Hepatocyte (in vitro differentiated cells): ENCODE results near the gene SLAIN1. TPM values are rescaled to one million over a fixed set of nuclear protein-coding genes. Genes with fewer than 3 reads are reported as not detected.

Experiments
- DNase-seq: peaks from one replicate; pipeline ENCODE4 v3.0.0-alpha.2; 2016; ENCODE audit warnings: low spot score
- H2AFZ ChIP-seq: fragments of 200-600 bp; sonication (generic); 2 replicates; pipeline ENCODE4 v1.6.0; 2016; ENCODE audit warnings: antibody characterized with exemption, mild to moderate bottlenecking
- H3K27ac ChIP-seq: fragments of 200-600 bp; sonication (generic); 2 replicates; pipeline ENCODE4 v1.5.1; 2016; ENCODE audit warnings: mild to moderate bottlenecking
- H3K27me3 ChIP-seq: fragments of 200-600 bp; sonication (generic); 2 replicates; pipeline ENCODE4 v1.6.1; 2016
- H3K36me3 ChIP-seq: fragments of 200-600 bp; sonication (generic); replicated peaks from 2 replicates; pipeline ENCODE4 v1.5.1; 2016; ENCODE audit warnings: low read depth; ENCODE audit not compliant: insufficient read depth
- H3K4me1 ChIP-seq: fragments of 200-600 bp; sonication (generic); 2 replicates; pipeline ENCODE4 v1.5.1; 2016; ENCODE audit warnings: mild to moderate bottlenecking, moderate library complexity; ENCODE audit not compliant: insufficient read depth
- H3K4me2 ChIP-seq: fragments of 200-600 bp; sonication (generic); 2 replicates; pipeline ENCODE4 v1.6.0; 2016
- H3K4me3 ChIP-seq: fragments of 200-600 bp; sonication (generic); 2 replicates; pipeline ENCODE4 v1.5.1; 2016; ENCODE audit warnings: mild to moderate bottlenecking
- H3K79me2 ChIP-seq: fragments of 200-600 bp; sonication (generic); 2 replicates; pipeline ENCODE4 v1.6.0; 2017; ENCODE audit warnings: mild to moderate bottlenecking
- H3K9me2 ChIP-seq: fragments of 200-600 bp; sonication (generic); replicated peaks from 2 replicates; pipeline ENCODE4 v1.6.0; 2017; ENCODE audit warnings: mild to moderate bottlenecking; ENCODE audit not compliant: insufficient read depth
- H3K9me3 ChIP-seq: fragments of 200-600 bp; sonication (generic); 2 replicates; pipeline ENCODE4 v1.5.1; 2016; ENCODE audit warnings: low read depth, mild to moderate bottlenecking
- H4K20me1 ChIP-seq: fragments of 200-600 bp; sonication (generic); 2 replicates; pipeline ENCODE4 v1.6.0; 2016; ENCODE audit warnings: mild to moderate bottlenecking; ENCODE audit not compliant: insufficient read depth, poor library complexity, severe bottlenecking
- EZH2 ChIP-seq: fragments of 200-600 bp; sonication (generic); IDR thresholded peaks from 2 replicates; pipeline ENCODE4 v1.6.1; 2016; ENCODE audit warnings: antibody characterized with exemption, mild to moderate bottlenecking, borderline replicate concordance
- EZH2phosphoT487 ChIP-seq: fragments of 200-600 bp; sonication (generic); IDR thresholded peaks from one replicate; pipeline ENCODE4 v1.6.1; 2018; ENCODE audit warnings: antibody characterized with exemption, mild to moderate bottlenecking, low read depth, moderate library complexity; ENCODE audit not compliant: unreplicated experiment, severe bottlenecking
- WGBS: methylation state at CpG from one replicate; pipeline ENCODE4 v1.1.6; 2016; ENCODE audit warnings: low lambda C conversion rate; ENCODE audit errors: missing lambda C conversion rate; 5-methylcytosine and 5-hydroxymethylcytosine counted together
- polyA plus RNA-seq: library from polyadenylated mRNA; unstranded; fragments of >200 nt; fragmentation: Nextera tagmentation; extraction: Ambion mirVana; gene quantifications from 2 replicates; pipeline ENCODE4 v1.2.1, GENCODE V29; 2016
- total RNA-seq: library from RNA; depleted of rRNA; stranded (reverse); fragments of >200 nt; gene quantifications from 2 replicates; pipeline ENCODE4 v1.2.3, GENCODE V29; 2014
- TF ChIP-seq, protein P1 (sequence below): fragments of 200-600 bp; sonication (generic); IDR thresholded peaks from 2 replicates; pipeline ENCODE4 v1.5.1; 2016; ENCODE audit warnings: antibody characterized with exemption, mild to moderate bottlenecking; ENCODE audit not compliant: poor library complexity

The SLAIN1 gene
- total and polyA plus RNA-seq, 2 experiments from 2014 or later, result 6.0 to 19.5 TPM

GRCh38 chr13:77751513-77752456 lies 54.3 kb downstream of the SLAIN1 start:
- Histone ChIP-seq H4K20me1 (no peaks in the 10 kb centered on the region), H3K4me3 (no peak overlapping the region), H3K27ac (no peak overlapping the region), H3K9me3 (no peaks in the 10 kb centered on the region), H3K27me3 (no peaks in the 10 kb centered on the region), H3K79me2 (no peaks in the 10 kb centered on the region), H3K9me2 (no peaks in the 10 kb centered on the region), H2AFZ (no peak overlapping the region), H3K36me3 (no peaks in the 10 kb centered on the region), H3K4me1 (no peaks in the 10 kb centered on the region), H3K4me2 (no peak overlapping the region)
- TF ChIP-seq, protein P1, sequence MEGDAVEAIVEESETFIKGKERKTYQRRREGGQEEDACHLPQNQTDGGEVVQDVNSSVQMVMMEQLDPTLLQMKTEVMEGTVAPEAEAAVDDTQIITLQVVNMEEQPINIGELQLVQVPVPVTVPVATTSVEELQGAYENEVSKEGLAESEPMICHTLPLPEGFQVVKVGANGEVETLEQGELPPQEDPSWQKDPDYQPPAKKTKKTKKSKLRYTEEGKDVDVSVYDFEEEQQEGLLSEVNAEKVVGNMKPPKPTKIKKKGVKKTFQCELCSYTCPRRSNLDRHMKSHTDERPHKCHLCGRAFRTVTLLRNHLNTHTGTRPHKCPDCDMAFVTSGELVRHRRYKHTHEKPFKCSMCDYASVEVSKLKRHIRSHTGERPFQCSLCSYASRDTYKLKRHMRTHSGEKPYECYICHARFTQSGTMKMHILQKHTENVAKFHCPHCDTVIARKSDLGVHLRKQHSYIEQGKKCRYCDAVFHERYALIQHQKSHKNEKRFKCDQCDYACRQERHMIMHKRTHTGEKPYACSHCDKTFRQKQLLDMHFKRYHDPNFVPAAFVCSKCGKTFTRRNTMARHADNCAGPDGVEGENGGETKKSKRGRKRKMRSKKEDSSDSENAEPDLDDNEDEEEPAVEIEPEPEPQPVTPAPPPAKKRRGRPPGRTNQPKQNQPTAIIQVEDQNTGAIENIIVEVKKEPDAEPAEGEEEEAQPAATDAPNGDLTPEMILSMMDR, result peak; percentile 81
- no peak for TF ChIP-seq EZH2phosphoT487
- peak; percentile 65 for DNase-seq
- WGBS, result 63% methylated on average over 5 of the region's 5 CpGs

DNA sequence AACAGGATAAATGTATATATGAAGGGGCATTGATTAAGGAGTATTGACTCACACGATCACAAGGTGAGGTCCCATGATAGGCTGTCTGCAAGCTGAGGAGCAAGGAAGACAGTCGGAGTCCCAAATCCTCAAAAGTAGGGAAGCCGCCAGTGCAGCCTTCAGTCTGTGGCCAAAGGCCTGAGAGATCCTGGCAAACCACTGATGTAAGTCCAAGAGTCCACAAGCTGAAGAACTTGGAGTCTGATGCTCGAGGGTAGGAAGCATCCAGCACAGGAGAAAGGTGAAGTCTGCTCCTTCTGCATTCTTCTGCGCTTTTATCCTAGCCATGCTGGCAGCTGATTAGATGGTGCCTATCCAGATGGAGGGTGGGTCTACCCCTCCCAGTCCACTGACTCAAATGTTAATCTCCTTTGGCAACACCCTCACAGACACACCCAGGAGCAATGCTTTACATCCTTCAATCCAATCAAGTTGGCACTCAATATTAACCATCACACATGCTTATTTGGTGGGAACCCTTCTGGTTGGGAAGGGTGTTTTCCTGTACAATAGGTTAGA lies 55.1 kb downstream of the SLAIN1 start:
- H3K9me3 ChIP-seq, result no peaks in the 10 kb centered on the region
- H3K9me2 ChIP-seq, result no peaks in the 10 kb centered on the region
- TF ChIP-seq EZH2 (no peak), EZH2phosphoT487 (no peak)
- TF ChIP-seq, protein P1, result no peak
- H3K4me2 ChIP-seq, result no peak overlapping the region
- H4K20me1 ChIP-seq, result no peaks in the 10 kb centered on the region
- no peak overlapping the region for H3K27ac ChIP-seq
- no peaks in the 10 kb centered on the region for H3K36me3 ChIP-seq
- no peaks in the 10 kb centered on the region for H3K4me1 ChIP-seq
- WGBS, result 88% methylated on average over 5 of the region's 5 CpGs
- H3K4me3 ChIP-seq, result no peak overlapping the region
- no peak overlapping the region for H2AFZ ChIP-seq
- no peaks in the 10 kb centered on the region for H3K79me2 ChIP-seq
- DNase-seq, result no peak
- H3K27me3 ChIP-seq, result no peaks in the 10 kb centered on the region

DNA sequence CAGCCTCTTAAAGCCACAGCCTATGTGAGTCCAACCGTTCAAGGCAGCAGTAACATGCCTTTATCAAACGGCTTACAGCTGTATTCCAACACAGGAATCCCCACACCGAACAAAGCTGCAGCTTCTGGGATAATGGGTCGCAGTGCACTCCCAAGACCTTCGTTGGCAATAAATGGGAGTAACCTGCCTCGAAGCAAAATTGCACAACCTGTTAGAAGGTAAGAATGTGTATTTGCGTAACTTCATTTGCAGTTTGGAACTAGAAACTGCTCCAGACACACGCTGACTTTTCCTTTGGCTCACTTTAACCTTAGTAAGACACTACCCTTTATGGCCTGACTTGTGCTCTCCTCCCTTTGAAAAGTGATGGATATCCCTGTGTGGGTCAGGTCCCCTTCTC lies 63.4 kb downstream of the SLAIN1 start:
- no peak overlapping the region for H3K4me2 ChIP-seq
- TF ChIP-seq EZH2phosphoT487 (no peak), EZH2 (no peak)
- TF ChIP-seq, protein P1, result no peak
- H3K4me3 ChIP-seq, result no peak overlapping the region
- H2AFZ ChIP-seq, result no peak overlapping the region
- no peak for DNase-seq
- WGBS, result 57% methylated on average over 8 of the region's 8 CpGs
- H3K27ac ChIP-seq, result no peak overlapping the region
- H3K36me3 ChIP-seq, result no peaks in the 10 kb centered on the region
- H3K79me2 ChIP-seq, result no peaks in the 10 kb centered on the region
- H3K9me3 ChIP-seq, result no peaks in the 10 kb centered on the region
- no peaks in the 10 kb centered on the region for H4K20me1 ChIP-seq
- H3K4me1 ChIP-seq, result no peaks in the 10 kb centered on the region
- H3K27me3 ChIP-seq, result no peaks in the 10 kb centered on the region
- H3K9me2 ChIP-seq, result no peaks in the 10 kb centered on the region
